Hepatocyte (in vitro differentiated cells): ENCODE results near the gene PLEKHA7.

ENCODE experiments used
- CTCF ChIP-seq: fragments of 200-600 bp; sonication (generic); IDR thresholded peaks from 2 replicates; pipeline ENCODE4 v1.5.1; 2016; ENCODE audit warnings: antibody characterized with exemption, mild to moderate bottlenecking; ENCODE audit not compliant: poor library complexity
- EZH2phosphoT487 ChIP-seq: fragments of 200-600 bp; sonication (generic); IDR thresholded peaks from one replicate; pipeline ENCODE4 v1.6.1; 2018; ENCODE audit warnings: antibody characterized with exemption, mild to moderate bottlenecking, low read depth, moderate library complexity; ENCODE audit not compliant: unreplicated experiment, severe bottlenecking

- TF ChIP-seq CTCF (no peak), EZH2phosphoT487 (no peak)
Measured at GRCh38 chr11:16874275-16874975, 139.8 kb downstream of the PLEKHA7 start.
